ENCODE measurements around the gene ABL1.

The ABL1 gene

DNA sequence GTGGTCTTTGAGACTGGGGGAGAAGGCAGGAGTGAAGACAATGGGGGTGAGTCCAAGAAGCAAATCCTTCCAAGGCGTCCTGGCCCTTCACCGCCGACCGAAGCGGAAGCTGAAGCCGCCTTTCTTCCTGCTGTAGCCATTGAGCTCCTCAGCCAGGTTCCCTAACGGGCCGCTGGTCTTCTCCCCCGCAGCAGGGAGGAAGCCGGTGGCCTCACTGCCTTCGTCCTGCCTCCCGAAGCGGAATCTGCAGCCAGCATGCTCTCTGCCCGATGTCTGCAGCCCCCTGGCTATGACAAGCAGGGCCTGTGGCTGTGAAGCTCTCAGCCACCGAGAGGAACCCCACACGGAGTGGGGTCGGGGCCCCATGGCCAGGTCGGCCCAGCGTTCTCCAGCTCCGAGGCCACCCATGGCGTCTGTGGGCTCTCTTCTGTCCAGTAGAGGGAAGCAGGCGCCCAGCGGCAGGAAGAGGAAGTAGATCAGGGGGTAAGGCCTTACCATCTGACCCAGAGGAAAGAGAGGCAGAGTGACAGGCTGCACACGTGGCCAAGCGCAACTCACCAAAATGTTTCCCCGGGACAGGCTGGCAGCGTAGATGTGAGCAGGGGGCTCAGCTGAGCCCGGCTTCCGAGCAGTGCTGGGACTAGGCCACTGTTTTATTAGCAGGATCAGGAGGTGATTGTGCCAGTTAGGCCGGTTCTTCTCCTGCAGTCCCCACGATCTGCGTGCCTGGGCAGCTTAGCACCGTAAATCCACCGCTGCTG lies 58.5 kb downstream of the ABL1 start:
- TF ChIP-seq, protein P1, sequence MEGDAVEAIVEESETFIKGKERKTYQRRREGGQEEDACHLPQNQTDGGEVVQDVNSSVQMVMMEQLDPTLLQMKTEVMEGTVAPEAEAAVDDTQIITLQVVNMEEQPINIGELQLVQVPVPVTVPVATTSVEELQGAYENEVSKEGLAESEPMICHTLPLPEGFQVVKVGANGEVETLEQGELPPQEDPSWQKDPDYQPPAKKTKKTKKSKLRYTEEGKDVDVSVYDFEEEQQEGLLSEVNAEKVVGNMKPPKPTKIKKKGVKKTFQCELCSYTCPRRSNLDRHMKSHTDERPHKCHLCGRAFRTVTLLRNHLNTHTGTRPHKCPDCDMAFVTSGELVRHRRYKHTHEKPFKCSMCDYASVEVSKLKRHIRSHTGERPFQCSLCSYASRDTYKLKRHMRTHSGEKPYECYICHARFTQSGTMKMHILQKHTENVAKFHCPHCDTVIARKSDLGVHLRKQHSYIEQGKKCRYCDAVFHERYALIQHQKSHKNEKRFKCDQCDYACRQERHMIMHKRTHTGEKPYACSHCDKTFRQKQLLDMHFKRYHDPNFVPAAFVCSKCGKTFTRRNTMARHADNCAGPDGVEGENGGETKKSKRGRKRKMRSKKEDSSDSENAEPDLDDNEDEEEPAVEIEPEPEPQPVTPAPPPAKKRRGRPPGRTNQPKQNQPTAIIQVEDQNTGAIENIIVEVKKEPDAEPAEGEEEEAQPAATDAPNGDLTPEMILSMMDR (conservative IDR thresholded peaks at IDR 0.05; ENCODE audit: low read depth, low read length), result peak; percentile 76
- no peak overlapping the region for H3K4me3 ChIP-seq (ENCODE audit: low read depth, low read length)
- peak; percentile 71 for DNase-seq (ENCODE audit: low read depth)

DNA sequence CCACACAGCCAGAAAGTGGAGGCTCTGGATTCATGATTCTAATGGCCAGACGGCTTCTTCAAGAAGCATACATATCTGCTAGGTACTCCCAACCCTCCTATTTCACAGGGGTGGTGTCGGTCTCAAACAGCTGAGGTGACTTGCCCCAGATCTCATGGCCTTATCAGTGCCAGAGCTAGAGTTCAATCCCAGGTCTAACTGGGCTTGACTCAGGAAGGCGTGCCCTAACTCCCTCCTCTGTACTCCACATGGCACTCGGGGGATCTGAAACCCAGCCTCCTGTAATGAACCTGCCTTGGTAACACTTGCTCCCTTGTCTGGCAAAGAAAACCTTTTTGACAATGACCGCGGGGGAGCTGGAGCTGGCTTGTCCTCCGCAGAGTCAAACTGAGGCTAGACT lies 59.5 kb downstream of the ABL1 start:
- TF ChIP-seq, protein P1 (conservative IDR thresholded peaks at IDR 0.05; ENCODE audit: low read depth, low read length), result no peak
- H3K4me3 ChIP-seq (ENCODE audit: low read depth, low read length), result no peak overlapping the region
- no peak for DNase-seq (ENCODE audit: low read depth)

DNA sequence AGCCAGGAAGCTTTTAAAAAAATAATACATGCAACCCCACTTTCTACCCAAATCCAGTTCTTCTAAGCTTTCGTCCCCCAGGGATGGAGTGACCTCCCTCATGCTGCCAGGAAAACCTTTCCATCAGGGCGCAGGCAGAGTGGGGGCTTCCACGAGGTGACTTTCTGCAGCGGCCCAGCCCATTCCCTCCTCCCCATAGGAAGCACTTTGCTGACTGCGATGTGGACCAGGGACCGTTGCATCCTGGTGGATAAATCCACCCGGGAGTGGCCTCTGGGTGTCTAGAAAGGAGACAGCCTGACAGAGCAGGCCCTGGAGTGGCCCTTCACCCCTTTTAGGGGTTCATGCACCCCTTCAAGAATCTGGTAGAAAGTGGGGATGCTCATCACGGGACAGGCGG lies 60.0 kb downstream of the ABL1 start:
- H3K4me3 ChIP-seq (ENCODE audit: low read depth, low read length), result no peak overlapping the region
- TF ChIP-seq, protein P1 (conservative IDR thresholded peaks at IDR 0.05; ENCODE audit: low read depth, low read length), result no peak
- DNase-seq (ENCODE audit: low read depth), result no peak

DNA sequence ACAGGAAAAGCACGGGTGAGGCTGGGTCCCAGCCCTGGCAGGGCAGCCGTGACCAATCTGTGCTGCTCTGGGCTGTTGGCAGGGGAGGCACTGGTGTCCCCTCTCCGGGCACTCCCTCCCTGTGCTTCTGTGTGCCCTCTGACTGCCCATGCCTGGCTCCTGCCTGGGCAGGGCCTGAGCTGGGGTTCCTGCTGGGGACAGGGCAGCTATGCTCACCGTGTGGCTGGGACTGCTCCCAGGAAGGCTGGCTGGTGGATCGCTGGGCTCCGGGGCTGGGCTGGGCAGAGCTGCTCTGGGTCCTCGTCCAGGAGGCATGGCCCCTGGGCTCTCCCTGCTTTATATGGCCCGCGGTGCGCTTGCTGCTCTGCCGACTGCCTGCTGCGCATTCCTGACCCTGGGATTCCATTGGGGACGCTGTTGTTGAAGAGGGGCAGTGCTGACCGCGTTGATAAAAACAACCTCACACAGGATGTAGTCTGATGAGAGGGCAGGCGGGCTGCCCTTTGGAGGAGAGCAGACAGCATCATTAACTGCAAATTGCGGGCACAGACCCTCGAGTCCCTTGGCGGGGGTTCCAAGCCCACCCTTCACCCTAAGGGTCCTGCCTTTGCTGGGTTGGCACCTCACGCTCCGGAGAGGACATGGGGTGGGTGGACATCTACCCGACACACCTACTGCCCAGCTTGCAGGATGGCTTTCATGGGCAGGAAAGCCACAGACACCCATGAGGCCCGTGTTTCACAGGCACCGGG lies 60.6 kb downstream of the ABL1 start:
- TF ChIP-seq, protein P1 (conservative IDR thresholded peaks at IDR 0.05; ENCODE audit: low read depth, low read length), result peak; percentile 1
- peak; percentile 48 for DNase-seq (ENCODE audit: low read depth)
- no peak overlapping the region for H3K4me3 ChIP-seq (ENCODE audit: low read depth, low read length)

DNA sequence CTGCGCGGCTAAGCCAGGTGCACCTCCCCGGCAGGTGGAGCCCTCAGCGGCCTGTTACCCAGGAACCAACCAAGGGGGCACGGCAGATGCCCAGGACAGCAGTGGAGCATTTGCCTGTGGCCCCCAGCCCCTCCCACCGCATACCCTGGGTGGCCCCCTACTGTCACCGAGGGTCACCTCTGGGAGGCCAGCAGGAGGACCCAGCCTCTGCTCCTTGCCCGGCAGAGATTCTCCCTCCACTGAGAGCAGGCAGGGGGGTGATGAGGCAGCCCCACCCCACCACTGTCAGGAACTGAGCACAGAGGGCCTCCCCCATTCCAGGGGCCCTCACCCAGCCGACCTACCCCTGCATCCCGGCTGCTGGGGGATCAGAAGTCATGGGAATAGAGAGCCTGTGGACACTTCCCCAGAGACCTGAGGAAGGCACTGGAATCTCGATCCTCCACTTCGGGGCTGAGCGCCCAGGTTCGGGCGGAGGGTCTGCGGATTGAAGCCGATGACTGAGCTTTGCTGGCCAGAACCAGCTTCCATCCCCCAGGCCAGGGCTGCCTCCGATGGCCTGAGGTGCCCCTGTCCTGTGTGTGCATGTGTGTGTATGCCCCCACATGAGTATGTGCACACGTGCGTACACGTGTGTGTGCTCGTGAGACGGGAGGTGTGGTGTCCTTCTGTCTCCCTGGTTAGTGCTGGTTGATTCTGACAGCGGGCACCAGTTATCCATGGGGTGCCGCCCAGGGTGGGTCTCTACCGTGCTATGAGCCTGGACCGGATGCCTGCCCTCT lies 61.4 kb downstream of the ABL1 start, which contains the start of gene QRFP:
TSS of gene QRFP (minus strand) at position 580 of the 782 bp plus-strand sequence. CDS start 2,974 bp downstream, outside the sequence.
- no peak within 1 kb of the TSS for H3K4me3 ChIP-seq (ENCODE audit: low read depth, low read length)
- TF ChIP-seq, protein P1 (conservative IDR thresholded peaks at IDR 0.05; ENCODE audit: low read depth, low read length), result no peak
- no peak for DNase-seq (ENCODE audit: low read depth)

DNA sequence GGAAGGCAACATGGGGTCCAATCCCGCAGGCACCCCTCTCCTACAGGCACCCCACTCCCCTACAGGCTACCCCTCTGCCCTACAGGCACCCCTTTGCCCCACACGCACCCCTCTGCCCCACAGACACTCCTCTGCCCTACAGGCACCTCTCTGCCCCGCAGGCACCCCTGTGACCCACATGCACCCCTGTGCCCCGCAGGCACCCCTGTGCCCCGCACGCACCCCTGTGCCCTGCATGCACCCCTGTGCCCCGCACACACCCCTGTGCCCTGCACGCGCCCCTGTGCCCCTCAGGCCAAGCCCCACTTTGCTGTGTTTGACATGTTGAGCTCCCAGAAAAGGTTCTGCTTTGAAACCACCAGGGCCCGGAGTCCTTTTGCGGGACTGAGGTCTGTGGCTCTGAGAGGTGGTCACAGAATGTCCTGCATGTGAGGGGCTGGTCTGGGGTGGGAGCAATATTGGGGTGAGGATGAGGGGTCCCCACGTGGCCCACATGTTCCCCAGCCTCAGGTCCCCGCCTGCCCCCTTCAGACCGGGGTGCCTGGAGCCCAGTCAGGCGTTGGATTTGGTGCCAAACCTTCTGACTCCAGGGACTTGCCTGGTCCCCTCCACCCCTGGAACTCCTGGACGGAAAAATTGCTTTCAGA lies 62.2 kb downstream of the ABL1 start:
- no peak overlapping the region for H3K4me3 ChIP-seq (ENCODE audit: low read depth, low read length)
- DNase-seq (ENCODE audit: low read depth), result no peak
- TF ChIP-seq, protein P1 (conservative IDR thresholded peaks at IDR 0.05; ENCODE audit: low read depth, low read length), result no peak
